Pancreas (tissue), 10 donors: ENCODE measurements around the gene ELOA. TPM values are rescaled to one million over a fixed set of nuclear protein-coding genes. Genes with fewer than 3 reads are reported as not detected.
A peak's percentile ranks its signal among the peaks of the same experiment; 100 is the strongest.

Source experiments
- ATAC-seq, 4 donors: fragments of 200-7000 bp; cut with Tn5 transposase; one replicate each; pipeline versions ENCODE4 v1.8.0 to v1.9.1; 2020; ENCODE audit warnings: mild to moderate bottlenecking in 4 of 4, moderate library complexity in 4 of 4
- DNase-seq, 6 donors: peaks; one replicate each; pipeline ENCODE4 v3.0.0-alpha.2; 2020
- FAIRE-seq: peaks from 2 replicates; lab custom pipeline; 2012; peaks lifted over from hg19 to GRCh38; lab: Jason Lieb, UNC
- H3K27ac ChIP-seq, 4 donors: fragments of 200-600 bp; sonication (generic); 1 replicate in 3 of 4; 2 replicates in 1 of 4; pipeline versions ENCODE4 v1.5.0 to v1.8.0; 2020
- H3K27me3 ChIP-seq, 4 donors: fragments of 200-600 bp; one replicate each; pipeline ENCODE4 v1.8.0; 2021
- H3K36me3 ChIP-seq, 3 donors: fragments of 200-600 bp; sonication (generic) in 1 of 3; one replicate each; pipeline versions ENCODE4 v1.5.0 to v1.8.0; 2020 to 2021
- H3K4me1 ChIP-seq, 3 donors: fragments of 200-600 bp; one replicate each; pipeline ENCODE4 v1.8.0; 2021
- H3K4me3 ChIP-seq, 4 donors: fragments of 200-600 bp; sonication (generic) in 2 of 4; one replicate each; pipeline versions ENCODE4 v1.5.0 to v1.8.0; 2020 to 2021
- H3K9me3 ChIP-seq, 4 donors: fragments of 200-600 bp; one replicate each; pipeline ENCODE4 v1.8.0; 2021
- WGBS, 2 donors: extraction: QIAGEN DNeasy Blood & Tissue Kit; methylation state at CpG; one replicate each; pipeline ENCODE4 v1.1.7; 2013; 5-methylcytosine and 5-hydroxymethylcytosine counted together
- intact Hi-C, 3 donors: fragments of 100-400 bp; cut with DNase I; formaldehyde crosslinking; loops; one replicate each; pipeline versions ENCODE4 v1.11.1 to v1.14.2; 2022
- polyA plus RNA-seq, 2 donors: library from polyadenylated mRNA; stranded (reverse); fragments of 200-250 nt; gene quantifications; one replicate each; pipeline ENCODE4 v1.2.3, GENCODE V29; 2013
- total RNA-seq, 6 donors: library from RNA; stranded (reverse); fragmentation: NEBNext Ultra II Directional in 4 of 6; extraction: Animal tissue kit (Norgen Biotek cat#: 25700) in 4 of 6; gene quantifications; one replicate each; pipeline versions ENCODE4 v1.2.1 to v1.2.4, GENCODE V29; 2021 to 2023
- TF ChIP-seq, protein P1 (sequence below), 4 donors: fragments of 200-600 bp; sonication (generic) in 3 of 4; IDR thresholded peaks; one replicate each; pipeline versions ENCODE4 v1.5.0 to v1.8.0; 2021; ENCODE audit warnings: antibody characterized with exemption in 4 of 4
- donor health status: healthy with polysubstance abuse.
- donor health status: DM: no; HTN: no; CAD: no; lungs with moderate emphysema.
- donor health status: DM: no; HTN: no; CAD: no.
- donor health status: control.
- donor health status: control.
- donor health status: Bipolar disorder and iron deficiency.
- donor health status: DM: yes; HTN: yes; CAD: no.
- donor health status: DM: no; HTN: no; CAD: no.
- donor health status: DM: no; HTN: no; CAD: no.
- donor health status: DM: yes; HTN: yes; CAD: no.

ELOA gene
- total and polyA plus RNA-seq, 8 donors = 10.6 to 33.9 (median 25.5) TPM

DNA sequence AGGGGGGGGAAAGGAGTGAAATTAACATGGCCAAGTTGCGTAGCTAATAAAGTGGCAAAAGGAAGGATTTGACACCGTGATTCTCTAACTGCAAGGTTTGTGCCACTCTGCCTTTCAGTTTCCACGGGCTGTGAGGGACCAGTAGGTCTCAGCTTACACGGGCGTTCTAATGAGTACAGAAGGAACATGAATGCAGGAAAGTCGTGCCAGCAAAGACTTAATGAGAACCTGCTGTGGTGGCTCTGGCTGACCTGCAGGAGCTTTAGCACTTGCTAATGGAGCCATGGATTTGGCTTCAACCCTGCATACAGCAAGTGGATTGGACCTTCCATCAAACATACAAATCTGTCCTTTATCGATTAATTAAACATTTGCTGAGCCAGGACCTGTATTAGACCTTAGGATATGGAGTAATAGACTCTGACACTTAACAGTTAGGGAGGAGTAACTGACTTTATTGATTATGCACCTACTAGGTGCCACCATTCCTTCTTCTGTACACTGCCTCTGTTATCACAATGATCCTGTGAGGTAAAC, 19.8 kb downstream of the ELOA start:
- TF ChIP-seq, protein P1, sequence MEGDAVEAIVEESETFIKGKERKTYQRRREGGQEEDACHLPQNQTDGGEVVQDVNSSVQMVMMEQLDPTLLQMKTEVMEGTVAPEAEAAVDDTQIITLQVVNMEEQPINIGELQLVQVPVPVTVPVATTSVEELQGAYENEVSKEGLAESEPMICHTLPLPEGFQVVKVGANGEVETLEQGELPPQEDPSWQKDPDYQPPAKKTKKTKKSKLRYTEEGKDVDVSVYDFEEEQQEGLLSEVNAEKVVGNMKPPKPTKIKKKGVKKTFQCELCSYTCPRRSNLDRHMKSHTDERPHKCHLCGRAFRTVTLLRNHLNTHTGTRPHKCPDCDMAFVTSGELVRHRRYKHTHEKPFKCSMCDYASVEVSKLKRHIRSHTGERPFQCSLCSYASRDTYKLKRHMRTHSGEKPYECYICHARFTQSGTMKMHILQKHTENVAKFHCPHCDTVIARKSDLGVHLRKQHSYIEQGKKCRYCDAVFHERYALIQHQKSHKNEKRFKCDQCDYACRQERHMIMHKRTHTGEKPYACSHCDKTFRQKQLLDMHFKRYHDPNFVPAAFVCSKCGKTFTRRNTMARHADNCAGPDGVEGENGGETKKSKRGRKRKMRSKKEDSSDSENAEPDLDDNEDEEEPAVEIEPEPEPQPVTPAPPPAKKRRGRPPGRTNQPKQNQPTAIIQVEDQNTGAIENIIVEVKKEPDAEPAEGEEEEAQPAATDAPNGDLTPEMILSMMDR (IDR thresholded peaks at IDR 0.05) = no peak
- no peak overlapping the region for H3K27ac ChIP-seq
- 65 to 67% methylated on average over 7 of the region's 7 CpGs for WGBS, 2 donors
- peaks cover 0 to 33% (median 16%) of the 10 kb centered on the region in 3 donors for H3K36me3 ChIP-seq
- FAIRE-seq = no peak
- intact Hi-C loops = no loop called here
- DNase-seq = no peak
- no peak overlapping the region for H3K4me3 ChIP-seq
- H3K9me3 ChIP-seq = no peaks in the 10 kb centered on the region
- H3K27me3 ChIP-seq = no peaks in the 10 kb centered on the region
- ATAC-seq = peak in 2 of 4 donors; percentile 20 to 29
- H3K4me1 ChIP-seq = no peaks in the 10 kb centered on the region

DNA sequence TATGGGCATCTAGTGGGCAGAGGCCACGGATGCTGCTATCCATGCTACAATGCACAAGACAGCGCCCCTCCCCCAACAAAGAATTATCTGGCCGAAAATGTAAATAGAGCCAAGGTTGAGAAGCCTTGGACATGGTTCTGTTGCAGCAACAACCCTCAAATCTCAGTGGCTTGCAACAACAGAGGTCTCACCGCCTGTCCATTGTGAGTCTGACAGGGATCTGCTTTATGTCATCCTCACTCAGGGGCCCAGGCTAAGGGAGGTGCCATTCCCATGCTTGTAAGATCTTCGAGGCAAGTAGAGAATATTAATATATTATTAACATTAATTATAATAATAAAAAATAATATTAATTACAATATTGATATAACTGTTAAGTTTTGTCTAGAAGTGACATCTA, 25.5 kb downstream of the ELOA start:
- no peaks in the 10 kb centered on the region for H3K9me3 ChIP-seq
- no peak overlapping the region for H3K27ac ChIP-seq
- TF ChIP-seq, protein P1 (IDR thresholded peaks at IDR 0.05) = no peak
- no peaks in the 10 kb centered on the region for H3K36me3 ChIP-seq
- H3K4me3 ChIP-seq = no peak overlapping the region
- ATAC-seq (no peak), FAIRE-seq (no peak), DNase-seq (no peak)
- intact Hi-C loops = no loop called here
- WGBS, 2 donors = 70 to 78% methylated on average over 5 of the region's 5 CpGs
- no peaks in the 10 kb centered on the region for H3K27me3 ChIP-seq
- no peaks in the 10 kb centered on the region for H3K4me1 ChIP-seq

DNA sequence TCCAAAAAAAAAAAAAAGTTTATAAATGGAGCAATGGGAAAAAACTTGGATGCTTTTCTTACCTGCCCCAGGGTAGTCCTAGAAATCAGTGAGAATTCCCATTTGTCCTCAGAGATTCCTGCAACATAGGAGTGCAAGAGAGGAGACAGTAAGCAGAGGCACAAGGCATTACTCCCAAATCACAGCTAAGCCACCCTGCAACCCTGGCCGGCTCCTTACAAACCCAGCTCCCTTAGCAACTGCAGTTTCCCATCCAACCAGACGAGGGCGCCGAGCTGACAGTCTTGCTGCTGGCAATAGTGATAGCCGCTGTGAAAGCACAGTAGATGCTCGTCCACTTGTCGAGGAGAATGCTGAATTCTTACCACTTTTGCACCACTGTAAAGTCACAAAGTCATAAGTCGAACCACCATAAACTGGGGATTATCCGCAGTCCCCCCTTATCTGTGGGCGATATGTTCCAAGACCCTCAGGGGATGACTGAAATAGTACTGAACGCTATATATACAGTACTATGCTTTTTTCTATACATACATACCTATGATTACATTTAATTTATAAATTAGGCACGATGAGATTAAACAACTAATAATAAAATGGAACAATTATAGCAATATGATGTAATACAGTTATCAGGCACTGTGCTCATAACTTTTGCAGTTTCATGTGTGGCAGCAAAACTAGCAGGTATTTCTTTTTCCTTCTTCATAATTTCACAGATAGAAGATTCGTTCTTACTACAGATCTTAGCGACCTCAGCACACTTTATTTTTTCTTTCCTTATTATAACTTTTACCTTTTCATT, 29.0 kb downstream of the ELOA start:
- Histone ChIP-seq H3K4me1 (peaks cover 0 to 6% (median under 1%) of the 10 kb centered on the region in 3 donors), H3K36me3 (no peaks in the 10 kb centered on the region)

DNA sequence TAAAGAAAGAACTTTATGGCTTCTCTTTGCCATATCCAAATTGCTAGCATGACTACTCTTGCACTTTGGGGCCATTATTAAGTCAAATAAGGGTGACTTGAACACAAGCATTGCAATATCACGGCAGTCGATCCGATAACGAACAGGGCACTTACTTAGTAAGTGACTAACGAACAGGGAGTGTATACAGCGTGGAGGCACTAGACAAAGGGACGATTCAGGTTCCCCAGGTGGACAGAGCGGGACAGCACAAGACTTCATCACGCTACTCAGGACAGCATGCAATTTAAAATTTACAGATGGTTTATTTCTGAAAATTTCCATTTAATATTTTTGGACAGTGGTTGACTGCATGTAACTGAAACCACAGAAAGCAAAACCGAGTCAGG, 29.6 kb downstream of the ELOA start:
- Histone ChIP-seq H3K4me3 (no peak overlapping the region), H3K27ac (no peak overlapping the region), H3K4me1 (peaks cover 0 to 10% (median 3%) of the 10 kb centered on the region in 3 donors), H3K36me3 (no peaks in the 10 kb centered on the region), H3K27me3 (no peaks in the 10 kb centered on the region), H3K9me3 (no peaks in the 10 kb centered on the region)
- WGBS, 2 donors = 72 to 77% methylated on average over 10 of the region's 10 CpGs
- DNase-seq (no peak), ATAC-seq (no peak), FAIRE-seq (no peak)
- intact Hi-C loops = loop anchor here in 2 of 3 donors (10.0 kb wide), 2 partner anchors 92 to 142 kb away; partner anchors contain the start of genes CNR2 (in 1 of the 2) and FUCA1 (in 1 of the 2)
- TF ChIP-seq, protein P1 (IDR thresholded peaks at IDR 0.05) = no peak

More for the DNA sequence above, 29.0 kb downstream of the ELOA start:
- Histone ChIP-seq H3K27ac (no peak overlapping the region), H3K9me3 (no peaks in the 10 kb centered on the region), H3K27me3 (no peaks in the 10 kb centered on the region), H3K4me3 (no peak overlapping the region)
- DNase-seq = peak; percentile 71 to 96 (median 86)
- peak; percentile 86 to 99 (median 94) for ATAC-seq
- TF ChIP-seq, protein P1 (IDR thresholded peaks at IDR 0.05) = peak; percentile 64 to 88 (median 78)
- FAIRE-seq = no peak
- intact Hi-C loops = loop anchor here in 2 of 3 donors (10.0 kb wide), 2 partner anchors 93 to 143 kb away; partner anchors contain the start of genes CNR2 (in 1 of the 2) and FUCA1 (in 1 of the 2)
- WGBS, 2 donors = 13% methylated on average over 14 of the region's 14 CpGs
